ENCODE measurements around the gene BID. TPM values are rescaled to one million over a fixed set of nuclear protein-coding genes. Genes with fewer than 3 reads are reported as not detected.

Gene BID
- total RNA-seq, 1 donor from 2014 or later, result 22.1 TPM

DNA sequence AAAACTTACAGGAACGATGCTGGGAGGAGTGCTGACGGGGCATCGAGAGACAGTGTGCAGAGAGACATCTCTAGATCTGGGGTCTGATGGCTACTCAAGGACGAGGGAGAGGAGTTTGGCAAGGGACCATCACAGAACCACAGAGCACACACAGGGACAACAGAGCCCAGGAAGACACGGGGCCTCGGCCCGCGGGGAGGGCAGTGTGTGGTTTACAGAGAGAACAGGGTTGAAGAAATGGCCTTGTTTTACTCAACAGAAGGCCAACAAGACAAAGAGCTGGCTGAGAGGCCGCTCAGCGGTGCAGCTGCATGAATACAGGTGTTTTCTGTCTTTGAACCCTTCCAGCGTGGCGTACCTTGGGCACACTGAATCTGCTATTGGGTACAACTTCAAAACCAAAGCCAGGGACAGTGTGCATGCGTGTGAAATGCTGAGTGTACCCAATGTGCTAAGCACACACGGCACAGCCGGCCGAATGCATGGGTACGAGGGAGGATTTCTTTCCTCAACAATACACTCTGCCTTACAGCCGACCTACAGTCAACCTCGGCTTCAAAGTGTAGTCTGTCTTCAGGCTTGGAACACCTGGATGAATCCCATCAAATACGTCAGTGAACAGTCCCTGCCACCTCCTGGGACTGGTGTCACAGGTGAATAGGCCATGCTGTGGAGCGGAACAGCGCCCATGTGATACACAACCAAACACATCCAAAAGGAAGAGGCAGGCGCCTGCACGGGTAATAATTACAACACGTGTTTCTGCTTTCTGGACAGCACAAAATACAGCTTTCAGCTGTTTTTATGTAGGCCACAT lies 20.7 kb upstream of the BID start:
- FAIRE-seq (no peak), DNase-seq (ENCODE audit: low read depth) (no peak)
- TF ChIP-seq, protein P1, sequence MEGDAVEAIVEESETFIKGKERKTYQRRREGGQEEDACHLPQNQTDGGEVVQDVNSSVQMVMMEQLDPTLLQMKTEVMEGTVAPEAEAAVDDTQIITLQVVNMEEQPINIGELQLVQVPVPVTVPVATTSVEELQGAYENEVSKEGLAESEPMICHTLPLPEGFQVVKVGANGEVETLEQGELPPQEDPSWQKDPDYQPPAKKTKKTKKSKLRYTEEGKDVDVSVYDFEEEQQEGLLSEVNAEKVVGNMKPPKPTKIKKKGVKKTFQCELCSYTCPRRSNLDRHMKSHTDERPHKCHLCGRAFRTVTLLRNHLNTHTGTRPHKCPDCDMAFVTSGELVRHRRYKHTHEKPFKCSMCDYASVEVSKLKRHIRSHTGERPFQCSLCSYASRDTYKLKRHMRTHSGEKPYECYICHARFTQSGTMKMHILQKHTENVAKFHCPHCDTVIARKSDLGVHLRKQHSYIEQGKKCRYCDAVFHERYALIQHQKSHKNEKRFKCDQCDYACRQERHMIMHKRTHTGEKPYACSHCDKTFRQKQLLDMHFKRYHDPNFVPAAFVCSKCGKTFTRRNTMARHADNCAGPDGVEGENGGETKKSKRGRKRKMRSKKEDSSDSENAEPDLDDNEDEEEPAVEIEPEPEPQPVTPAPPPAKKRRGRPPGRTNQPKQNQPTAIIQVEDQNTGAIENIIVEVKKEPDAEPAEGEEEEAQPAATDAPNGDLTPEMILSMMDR (IDR thresholded peaks at IDR 0.05; ENCODE audit: insufficient read depth, low read length, severe bottlenecking), result no peak
- peaks cover 10% of the 10 kb centered on the region for H3K36me3 ChIP-seq (ENCODE audit: control insufficient read depth, insufficient read depth, low read length)
- no peaks in the 10 kb centered on the region for H3K27me3 ChIP-seq (ENCODE audit: control insufficient read depth, insufficient read depth, low read length)
- no peak overlapping the region for H3K4me3 ChIP-seq (ENCODE audit: low read depth, low read length)

DNA sequence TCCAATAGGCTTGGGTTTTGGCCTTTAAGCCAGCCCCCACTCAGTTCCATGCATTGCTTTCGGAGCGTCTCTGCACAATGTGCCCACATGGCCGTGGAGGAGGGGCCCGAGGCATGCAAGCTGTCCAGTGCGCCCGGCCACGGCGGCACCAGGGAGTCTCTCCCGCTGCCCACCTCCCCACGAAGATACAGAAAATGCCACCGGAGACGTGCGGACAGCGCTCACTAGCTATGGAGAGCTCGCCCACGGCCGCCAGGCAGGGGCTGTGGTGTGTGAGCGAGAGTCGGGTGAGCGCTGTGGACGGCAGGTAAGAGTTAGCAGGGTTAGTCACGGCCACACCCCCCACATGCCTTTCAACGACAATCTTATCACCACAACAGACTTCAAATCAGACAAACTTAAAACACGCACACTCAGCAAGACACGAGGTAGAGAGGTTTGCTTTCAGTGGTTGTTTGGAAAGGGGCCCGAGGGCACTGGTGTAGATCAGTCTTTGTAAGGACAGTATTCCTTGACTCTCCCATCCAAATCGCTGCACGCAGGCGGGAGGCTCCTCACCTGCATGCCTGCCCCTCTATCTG lies 18.7 kb upstream of the BID start:
- Histone ChIP-seq H3K4me3 (ENCODE audit: low read depth, low read length) (no peak overlapping the region), H3K36me3 (ENCODE audit: control insufficient read depth, insufficient read depth, low read length) (peaks cover 13% of the 10 kb centered on the region), H3K27me3 (ENCODE audit: control insufficient read depth, insufficient read depth, low read length) (no peaks in the 10 kb centered on the region)
- FAIRE-seq (no peak), DNase-seq (ENCODE audit: low read depth) (no peak)
- TF ChIP-seq, protein P1 (IDR thresholded peaks at IDR 0.05; ENCODE audit: insufficient read depth, low read length, severe bottlenecking), result no peak

DNA sequence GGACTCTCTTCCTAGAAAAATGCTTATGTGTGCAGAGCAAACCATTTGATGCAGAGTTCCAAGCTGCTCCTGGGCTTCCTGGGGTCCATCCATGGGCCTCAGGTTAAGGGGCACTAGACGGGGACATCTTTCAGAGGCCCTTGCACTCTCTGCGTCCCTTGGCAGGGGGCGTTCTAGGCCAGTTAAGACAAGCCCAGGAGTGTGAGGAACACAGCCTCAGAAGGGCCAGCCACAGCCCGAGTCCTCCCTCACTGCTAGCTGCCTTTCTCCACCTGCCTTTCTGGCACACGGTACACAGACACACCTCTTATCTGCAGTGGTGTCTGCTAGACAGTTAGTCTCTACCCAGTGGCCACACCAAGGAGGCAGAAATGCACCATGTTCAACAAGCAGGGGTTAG lies 18.0 kb upstream of the BID start:
- H3K4me3 ChIP-seq (ENCODE audit: low read depth, low read length), result no peak overlapping the region
- H3K27me3 ChIP-seq (ENCODE audit: control insufficient read depth, insufficient read depth, low read length), result no peaks in the 10 kb centered on the region
- no peak for FAIRE-seq
- H3K36me3 ChIP-seq (ENCODE audit: control insufficient read depth, insufficient read depth, low read length), result peaks cover 11% of the 10 kb centered on the region
- TF ChIP-seq, protein P1 (IDR thresholded peaks at IDR 0.05; ENCODE audit: insufficient read depth, low read length, severe bottlenecking), result no peak
- no peak for DNase-seq (ENCODE audit: low read depth)

DNA sequence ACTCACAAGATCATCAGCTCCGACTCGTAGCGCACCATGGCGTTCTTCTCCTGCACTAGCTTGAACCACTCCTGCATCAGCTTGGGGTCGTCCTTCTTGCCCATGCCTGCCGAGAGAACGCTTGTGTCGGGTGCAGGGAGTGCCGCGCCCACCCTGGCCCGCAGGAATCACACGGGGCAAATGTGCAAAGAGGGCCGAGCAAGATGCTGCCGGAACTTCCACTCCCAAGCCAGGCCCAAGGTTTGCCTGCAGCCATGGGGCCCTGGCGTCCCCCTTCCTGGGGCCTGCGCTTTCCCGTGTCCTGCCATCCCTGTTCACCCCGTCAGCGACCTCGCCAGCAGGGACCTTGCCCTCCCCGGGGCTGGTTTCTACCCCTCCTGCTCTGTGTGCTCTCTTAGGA lies 16.9 kb upstream of the BID start:
- FAIRE-seq (no peak), DNase-seq (ENCODE audit: low read depth) (no peak)
- H3K27me3 ChIP-seq (ENCODE audit: control insufficient read depth, insufficient read depth, low read length), result no peaks in the 10 kb centered on the region
- TF ChIP-seq, protein P1 (IDR thresholded peaks at IDR 0.05; ENCODE audit: insufficient read depth, low read length, severe bottlenecking), result no peak
- peaks cover 6% of the 10 kb centered on the region for H3K36me3 ChIP-seq (ENCODE audit: control insufficient read depth, insufficient read depth, low read length)
- H3K4me3 ChIP-seq (ENCODE audit: low read depth, low read length), result no peak overlapping the region

DNA sequence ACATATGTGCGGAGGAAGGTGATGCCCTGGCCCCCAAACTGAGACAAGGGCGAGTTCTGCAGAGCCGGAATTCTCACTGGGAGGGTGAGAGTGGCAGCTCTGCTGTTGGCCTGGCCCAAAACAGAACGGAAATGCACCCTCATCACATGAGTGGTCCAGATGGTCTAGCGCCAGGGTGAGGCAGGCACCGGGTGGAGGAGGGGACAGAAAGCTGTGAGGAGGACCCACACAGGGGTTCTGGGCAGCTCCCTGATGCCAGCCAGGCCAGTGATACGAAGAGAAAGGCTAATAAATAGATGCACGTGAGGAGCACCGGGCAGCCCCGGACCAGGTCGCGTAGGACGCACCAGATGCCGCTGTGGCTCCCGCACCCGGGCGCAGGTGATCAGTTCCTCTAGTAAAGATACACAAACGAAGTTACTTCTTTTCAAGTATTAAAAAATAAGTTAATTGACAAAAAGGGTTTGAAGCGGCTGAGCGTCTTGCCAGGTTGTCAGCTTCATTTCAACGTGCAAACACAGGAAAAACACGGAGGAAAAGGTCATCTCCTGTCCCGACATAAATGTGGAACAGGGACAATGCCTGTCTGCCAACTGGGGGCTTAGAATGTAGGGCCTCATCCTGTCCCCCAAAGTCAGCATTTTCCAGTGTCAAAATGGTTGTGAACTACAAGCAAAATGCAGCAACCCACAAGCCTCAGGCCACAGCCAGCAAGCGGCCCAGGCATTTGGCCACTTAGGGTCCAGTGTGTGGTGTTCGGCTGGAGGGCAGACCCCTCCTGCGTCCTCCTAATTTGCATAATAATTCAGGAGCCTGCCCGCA lies 15.3 kb upstream of the BID start:
- H3K27me3 ChIP-seq (ENCODE audit: control insufficient read depth, insufficient read depth, low read length), result no peaks in the 10 kb centered on the region
- no peak overlapping the region for H3K4me3 ChIP-seq (ENCODE audit: low read depth, low read length)
- TF ChIP-seq, protein P1 (IDR thresholded peaks at IDR 0.05; ENCODE audit: insufficient read depth, low read length, severe bottlenecking), result no peak
- DNase-seq (ENCODE audit: low read depth) (no peak), FAIRE-seq (no peak)
- H3K36me3 ChIP-seq (ENCODE audit: control insufficient read depth, insufficient read depth, low read length), result peaks cover 5% of the 10 kb centered on the region
